Gastrocnemius medialis (tissue), 4 donors: Measurements from ENCODE around the gene SPTBN1.

Source experiments
- POLR2A ChIP-seq, 2 donors: fragments of 450-650 bp; IDR thresholded peaks; one replicate each; pipeline ENCODE4 v1.6.1; 2017; ENCODE audit warnings: antibody characterized with exemption in 2 of 2, mild to moderate bottlenecking in 2 of 2, moderate library complexity in 2 of 2
- TF ChIP-seq, protein P1 (sequence below), 5 experiments: fragments of 450-650 bp in 3 of 5; fragments of 200-600 bp in 2 of 5; sonication (generic) in 2 of 5; IDR thresholded peaks in 4 of 5; conservative IDR thresholded peaks in 1 of 5; 1 replicate in 4 of 5; 2 replicates in 1 of 5; pipeline ENCODE4 v1.5.1; 2016 to 2019; ENCODE audit warnings: antibody characterized with exemption in 5 of 5, mild to moderate bottlenecking in 3 of 5, moderate library complexity in 3 of 5

DNA sequence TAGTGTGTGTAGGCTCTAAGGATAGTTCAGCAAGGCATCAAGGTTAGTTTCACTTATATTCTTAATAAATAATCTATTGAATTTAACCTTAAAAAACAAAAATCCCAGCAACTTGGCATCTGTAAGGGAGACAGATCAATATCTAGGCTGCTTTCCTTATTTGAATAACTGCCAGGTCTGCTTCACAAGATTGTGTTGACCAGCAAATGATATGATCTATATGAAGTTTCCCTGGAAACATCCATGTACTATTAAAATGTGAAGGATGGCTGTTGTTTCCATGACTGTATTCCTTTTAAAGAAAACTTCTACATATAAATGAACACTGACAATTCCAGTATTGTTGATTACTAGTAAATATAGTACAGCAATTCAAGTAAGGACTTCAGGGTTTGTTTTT, 109.4 kb downstream of the SPTBN1 start:
- no peak for TF ChIP-seq POLR2A (IDR thresholded peaks at IDR 0.05)
- TF ChIP-seq, protein P1, sequence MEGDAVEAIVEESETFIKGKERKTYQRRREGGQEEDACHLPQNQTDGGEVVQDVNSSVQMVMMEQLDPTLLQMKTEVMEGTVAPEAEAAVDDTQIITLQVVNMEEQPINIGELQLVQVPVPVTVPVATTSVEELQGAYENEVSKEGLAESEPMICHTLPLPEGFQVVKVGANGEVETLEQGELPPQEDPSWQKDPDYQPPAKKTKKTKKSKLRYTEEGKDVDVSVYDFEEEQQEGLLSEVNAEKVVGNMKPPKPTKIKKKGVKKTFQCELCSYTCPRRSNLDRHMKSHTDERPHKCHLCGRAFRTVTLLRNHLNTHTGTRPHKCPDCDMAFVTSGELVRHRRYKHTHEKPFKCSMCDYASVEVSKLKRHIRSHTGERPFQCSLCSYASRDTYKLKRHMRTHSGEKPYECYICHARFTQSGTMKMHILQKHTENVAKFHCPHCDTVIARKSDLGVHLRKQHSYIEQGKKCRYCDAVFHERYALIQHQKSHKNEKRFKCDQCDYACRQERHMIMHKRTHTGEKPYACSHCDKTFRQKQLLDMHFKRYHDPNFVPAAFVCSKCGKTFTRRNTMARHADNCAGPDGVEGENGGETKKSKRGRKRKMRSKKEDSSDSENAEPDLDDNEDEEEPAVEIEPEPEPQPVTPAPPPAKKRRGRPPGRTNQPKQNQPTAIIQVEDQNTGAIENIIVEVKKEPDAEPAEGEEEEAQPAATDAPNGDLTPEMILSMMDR (IDR thresholded peaks at IDR 0.05 in 4 of 5, conservative IDR thresholded peaks at IDR 0.05 in 1 of 5), result no peak
